Measurements from ENCODE around the gene SLC23A3.
"Not testable (repeated sequence)": the region's sequence is repeated elsewhere in the genome, so short reads cannot be mapped to it uniquely, and the experiment has no call there.

The SLC23A3 gene

GRCh38 chr2:219205981-219206327 is 36.1 kb upstream of the SLC23A3 start:
- FAIRE-seq, result no peak
- DNase-seq (ENCODE audit: low spot score), result no peak

GRCh38 chr2:219205165-219205538 is 35.3 kb upstream of the SLC23A3 start:
- FAIRE-seq, result no peak

GRCh38 chr2:219204425-219205164 is 34.8 kb upstream of the SLC23A3 start:
- DNase-seq (ENCODE audit: low spot score) (no peak), FAIRE-seq (no peak)

More at GRCh38 chr2:219205165-219205538, 35.3 kb upstream of the SLC23A3 start:
- no peak for DNase-seq (ENCODE audit: low spot score)

- DNase-seq (ENCODE audit: low spot score); FAIRE-seq: not testable (repeated sequence)
These were observed 31.5 kb upstream of the SLC23A3 start for GRCh38 chr2:219201331-219201730.

- FAIRE-seq, result not testable (repeated sequence)
These were observed 30.9 kb upstream of the SLC23A3 start for GRCh38 chr2:219200502-219201326.

GRCh38 chr2:219199470-219200211 is 29.8 kb upstream of the SLC23A3 start:
- no peak for FAIRE-seq
- no peak for DNase-seq (ENCODE audit: low spot score)

More at GRCh38 chr2:219200502-219201326, 30.9 kb upstream of the SLC23A3 start:
- DNase-seq (ENCODE audit: low spot score), result not testable (repeated sequence)

GRCh38 chr2:219198974-219199373 is 29.1 kb upstream of the SLC23A3 start:
- FAIRE-seq, result no peak

GRCh38 chr2:219197388-219197787 is 27.6 kb upstream of the SLC23A3 start:
- FAIRE-seq (no peak), DNase-seq (ENCODE audit: low spot score) (no peak)

More at GRCh38 chr2:219198974-219199373, 29.1 kb upstream of the SLC23A3 start:
- no peak for DNase-seq (ENCODE audit: low spot score)

GRCh38 chr2:219186754-219187456 is 17.1 kb upstream of the SLC23A3 start:
- FAIRE-seq (no peak), DNase-seq (ENCODE audit: low spot score) (no peak)

- FAIRE-seq, result no peak
These were observed 14.3 kb upstream of the SLC23A3 start for GRCh38 chr2:219184121-219184520.

GRCh38 chr2:219183151-219183772 is 13.4 kb upstream of the SLC23A3 start:
- no peak for DNase-seq (ENCODE audit: low spot score)
- no peak for FAIRE-seq

More at GRCh38 chr2:219184121-219184520, 14.3 kb upstream of the SLC23A3 start:
- no peak for DNase-seq (ENCODE audit: low spot score)

GRCh38 chr2:219182331-219183150 is 12.7 kb upstream of the SLC23A3 start:
- DNase-seq (ENCODE audit: low spot score) (no peak), FAIRE-seq (no peak)

- no peak for FAIRE-seq
- no peak for DNase-seq (ENCODE audit: low spot score)
These were observed 11.7 kb upstream of the SLC23A3 start for GRCh38 chr2:219181531-219181930.

- no peak for FAIRE-seq
- DNase-seq (ENCODE audit: low spot score), result no peak
These were observed 11.1 kb upstream of the SLC23A3 start for GRCh38 chr2:219180961-219181360.

GRCh38 chr2:219179601-219180465 is 10.0 kb upstream of the SLC23A3 start:
- DNase-seq (ENCODE audit: low spot score) (no peak), FAIRE-seq (no peak)

GRCh38 chr2:219178377-219179175 is 8.7 kb upstream of the SLC23A3 start:
- FAIRE-seq, result no peak

GRCh38 chr2:219177552-219178376 is 7.9 kb upstream of the SLC23A3 start, which contains the start of gene RETREG2:
RETREG2 (plus strand) TSS chr2:219178275; CDS start chr2:219178353, 78 bp downstream.
- DNase-seq (ENCODE audit: low spot score), result peak; percentile 98
- peak; percentile 73 for FAIRE-seq

More at GRCh38 chr2:219178377-219179175, 8.7 kb upstream of the SLC23A3 start:
- DNase-seq (ENCODE audit: low spot score), result peak; percentile 40
